GM12878 (cell line): ENCODE measurements around the gene PRRG3. TPM values are rescaled to one million over a fixed set of nuclear protein-coding genes. Genes with fewer than 3 reads are reported as not detected.

ENCODE experiments used
- ATAC-seq: fragments of 200-7000 bp; cut with Tn5 transposase; 3 replicates; pipeline ENCODE4 v1.9.1; 2020; ENCODE audit warnings: mild to moderate bottlenecking, moderate library complexity
- BruUV-seq: library from RNA; stranded (reverse); fragments of 400-500 nt; replicated peaks from 2 replicates; lab custom pipeline; 2021; lab: Mats Ljungman, UMichigan
- CTCF ChIA-PET: fragments of 300-600 bp; sonication (Branson Sonifier 250); formaldehyde crosslinking; extraction: SDS; loops from one replicate; lab custom pipeline; 2021; ENCODE audit warnings: inconsistent platforms; lab: Yijun Ruan, JAX
- POLR2A ChIA-PET: fragments of 350-600 bp; formaldehyde crosslinking; extraction: SDS; loops from one replicate; lab custom pipeline; 2021; ENCODE audit warnings: inconsistent platforms; lab: Charles Lee
- RAD21 ChIA-PET: fragments of 300-600 bp; sonication (Branson Sonifier 250); formaldehyde crosslinking; loops from one replicate; lab custom pipeline; 2023; ENCODE audit warnings: antibody characterized with exemption; ENCODE audit not compliant: unreplicated experiment; lab: Charles Lee
- SMC1A ChIA-PET: fragments of 300-600 bp; sonication (Branson Sonifier 250); formaldehyde crosslinking; loops from one replicate; lab custom pipeline; 2023; ENCODE audit not compliant: unreplicated experiment, uncharacterized antibody; lab: Charles Lee
- DNase-seq: peaks from one replicate; pipeline ENCODE4 v3.0.0-alpha.2; 2011; ENCODE audit warnings: low read depth, low spot score
- FAIRE-seq: peaks from 3 replicates; lab custom pipeline; 2011; peaks lifted over from hg19 to GRCh38; lab: Jason Lieb, UNC
- H2AFZ ChIP-seq: 2 replicates; pipeline ENCODE4 v1.6.0; 2011; ENCODE audit warnings: low read depth, low read length, control low read depth; ENCODE audit not compliant: control insufficient read depth
- H3K27ac ChIP-seq: 2 replicates; pipeline ENCODE4 v1.5.1; 2011; ENCODE audit warnings: control low read depth; ENCODE audit not compliant: control insufficient read depth, insufficient read depth
- H3K27me3 ChIP-seq, 2 experiments: replicated peaks in 1 of 2; 2 replicates each; pipeline versions ENCODE4 v1.6.0 to v1.6.1; 2011; ENCODE audit warnings: low read length in 1 of 2; ENCODE audit not compliant: control insufficient read depth in 2 of 2, insufficient read depth in 2 of 2
- H3K36me3 ChIP-seq, 2 experiments: 2 replicates each; pipeline ENCODE4 v1.5.1; 2011; ENCODE audit warnings: low read length in 1 of 2; ENCODE audit not compliant: control insufficient read depth in 2 of 2, insufficient read depth in 2 of 2
- H3K4me1 ChIP-seq: 2 replicates; pipeline ENCODE4 v1.6.1; 2011; ENCODE audit warnings: mild to moderate bottlenecking, low read length, moderate library complexity, mixed read lengths; ENCODE audit not compliant: control insufficient read depth, insufficient read depth
- H3K4me2 ChIP-seq: 2 replicates; pipeline ENCODE4 v1.6.0; 2011; ENCODE audit warnings: control low read depth; ENCODE audit not compliant: control insufficient read depth, insufficient read depth
- H3K4me3 ChIP-seq: fragments of 200-600 bp; sonication (generic); 2 replicates; pipeline ENCODE4 v1.5.1; 2016
- H3K79me2 ChIP-seq: 2 replicates; pipeline ENCODE4 v1.6.0; 2011; ENCODE audit warnings: low read length; ENCODE audit not compliant: control insufficient read depth, insufficient read depth
- H3K9ac ChIP-seq: 2 replicates; pipeline ENCODE4 v1.8.0; 2011; ENCODE audit warnings: low read length, control low read depth, mixed read lengths; ENCODE audit not compliant: control insufficient read depth, insufficient read depth
- H3K9me3 ChIP-seq: replicated peaks from 3 replicates; pipeline ENCODE4 v1.5.1; 2011; ENCODE audit warnings: mild to moderate bottlenecking, low read length; ENCODE audit not compliant: control insufficient read depth, insufficient read depth
- H4K20me1 ChIP-seq: 2 replicates; pipeline ENCODE4 v1.6.0; 2011; ENCODE audit not compliant: control insufficient read depth, insufficient read depth
- BACH1 ChIP-seq: fragments of 450-650 bp; IDR thresholded peaks from 2 replicates; pipeline ENCODE4 v1.6.1; 2017; ENCODE audit warnings: mild to moderate bottlenecking, borderline replicate concordance
- CTCF ChIP-seq, 3 experiments: IDR thresholded peaks in 2 of 3; conservative IDR thresholded peaks in 1 of 3; 2 replicates each; pipeline ENCODE4 v1.5.1; 2011; ENCODE audit warnings: low read depth in 3 of 3, low read length in 3 of 3, mild to moderate bottlenecking in 3 of 3, control low read depth in 2 of 3, moderate library complexity in 2 of 3, inconsistent platforms in 1 of 3, mixed read lengths in 1 of 3; ENCODE audit not compliant: control insufficient read depth in 2 of 3, insufficient read depth in 1 of 3; ENCODE audit errors: extremely low read depth in 1 of 3
- E2F8 ChIP-seq: fragments of 450-650 bp; IDR thresholded peaks from 2 replicates; pipeline ENCODE4 v1.6.1; 2018; ENCODE audit warnings: mild to moderate bottlenecking, low read depth, moderate library complexity; ENCODE audit not compliant: partially characterized antibody
- FOS ChIP-seq: IDR thresholded peaks from 3 replicates; pipeline ENCODE4 v1.6.1; 2011; ENCODE audit warnings: borderline replicate concordance; ENCODE audit not compliant: insufficient read length; ENCODE audit errors: extremely low read depth
- MAX ChIP-seq: IDR thresholded peaks from 2 replicates; pipeline ENCODE4 v1.6.1; 2012; ENCODE audit warnings: low read depth, low read length, improper control_type of control experiment
- MYB ChIP-seq: fragments of 150-350 bp; IDR thresholded peaks from 2 replicates; pipeline ENCODE4 v1.6.1; 2014; ENCODE audit warnings: mild to moderate bottlenecking, low read depth, low read length, borderline replicate concordance
- NFIC ChIP-seq: IDR thresholded peaks from 2 replicates; pipeline ENCODE4 v1.6.1; 2012; ENCODE audit warnings: low read depth, mild to moderate bottlenecking, inconsistent platforms, low read length, moderate library complexity
- PRDM15 ChIP-seq: fragments of 450-650 bp; formaldehyde crosslinking; IDR thresholded peaks from 2 replicates; pipeline ENCODE4 v1.4.0; 2020; ENCODE audit warnings: mild to moderate bottlenecking, moderate library complexity
- RB1 ChIP-seq: fragments of 450-650 bp; formaldehyde crosslinking; IDR thresholded peaks from 2 replicates; pipeline ENCODE4 v1.6.1; 2017; ENCODE audit warnings: mild to moderate bottlenecking, borderline replicate concordance
- RCOR1 ChIP-seq: conservative IDR thresholded peaks from 2 replicates; pipeline ENCODE4 v1.6.1; 2012; ENCODE audit warnings: low read depth, low read length, improper control_type of control experiment
- TCF3 ChIP-seq: IDR thresholded peaks from 2 replicates; pipeline ENCODE4 v1.6.1; 2012; ENCODE audit warnings: low read depth, mild to moderate bottlenecking, low read length, borderline replicate concordance; ENCODE audit not compliant: insufficient read depth
- WRNIP1 ChIP-seq: IDR thresholded peaks from 2 replicates; pipeline ENCODE4 v1.6.1; 2011; ENCODE audit warnings: low read depth, low read length, improper control_type of control experiment, borderline replicate concordance
- WGBS: methylation state at CpG from one replicate; pipeline ENCODE4 v1.1.6; 2016; ENCODE audit warnings: low lambda C conversion rate; ENCODE audit not compliant: insufficient replicate concordance, insufficient coverage; ENCODE audit errors: missing lambda C conversion rate; 5-methylcytosine and 5-hydroxymethylcytosine counted together
- in situ Hi-C: fragments of 300-500 bp; cut with MboI; formaldehyde crosslinking; loops from 9 replicates; pipeline ENCODE4 v1.14.3; 2018; ENCODE audit warnings: mixed read lengths
- intact Hi-C: fragments of 100-400 bp; cut with micrococcal nuclease; formaldehyde crosslinking; loops from one replicate; pipeline ENCODE4 v1.14.2; 2022; ENCODE audit not compliant: unreplicated experiment
- polyA plus RNA-seq, 11 experiments: library from polyadenylated mRNA; depleted of rRNA in 4 of 11; unstranded in 6 of 11; stranded (reverse) in 5 of 11; fragments of >200 nt; fragmentation: Nextera tagmentation in 4 of 11; fragmentation: Illumina TruSeq in 1 of 11; extraction: Ambion mirVana in 4 of 11; extraction: Trizol in 1 of 11; gene quantifications; 1 replicate in 1 of 11; 2 replicates in 10 of 11; pipeline versions ENCODE4 v1.2.1 to v1.2.3, GENCODE V29; 2011 to 2016; ENCODE audit warnings: inconsistent platforms in 2 of 11, missing spikeins in 2 of 11, low read depth in 1 of 11
- total RNA-seq, 4 experiments: library from RNA; depleted of rRNA in 3 of 4; stranded (reverse); fragments of >200 nt in 3 of 4; fragmentation: Illumina TruSeq in 1 of 4; extraction: Trizol in 1 of 4; gene quantifications; 2 replicates each; pipeline versions ENCODE4 v1.2.1 to v1.2.3, GENCODE V29; 2013 to 2021

The PRRG3 gene
- total and polyA plus RNA-seq, 10 of the 15 experiments (the other 5 are each of a cell fraction or from before 2014, with no cell fraction given): under 0.01 TPM; not detected in 9

- intact Hi-C loops: no loop called here
- Histone ChIP-seq H3K4me1 (no peaks in the 10 kb centered on the region), H3K27ac (no peak overlapping the region), H4K20me1 (no peaks in the 10 kb centered on the region), H3K36me3 (no peaks in the 10 kb centered on the region), H2AFZ (no peak overlapping the region), H3K27me3 (no peaks in the 10 kb centered on the region; a peak in 1 of 4 replicates), H3K9ac (no peak overlapping the region), H3K4me3 (no peak overlapping the region), H3K9me3 (no peaks in the 10 kb centered on the region), H3K4me2 (no peak overlapping the region), H3K79me2 (no peaks in the 10 kb centered on the region)
- ChIA-PET RAD21 (no interaction called here), CTCF (no interaction called here), POLR2A (no interaction called here), SMC1A (no interaction called here)
- in situ Hi-C loops: no loop called here
- 64% methylated on average over 5 of the region's 5 CpGs for WGBS
- no peak for DNase-seq
- TF ChIP-seq BACH1 (no peak), TCF3 (no peak), CTCF (IDR thresholded peaks at IDR 0.05 in 2 of 3, conservative IDR thresholded peaks at IDR 0.05 in 1 of 3; ENCODE audit: control insufficient read depth in 2 of 3, extremely low read depth in 1 of 3, insufficient read depth in 1 of 3, low read depth in 3 of 3, low read length in 3 of 3) (no peak), MAX (no peak), RB1 (no peak), RCOR1 (no peak), WRNIP1 (no peak), MYB (no peak), E2F8 (no peak), PRDM15 (CRISPR knock-in tag) (no peak), FOS (no peak), NFIC (no peak)
- no peak for ATAC-seq
- no peak for FAIRE-seq
- no TSS peak for BruUV-seq
These were observed 47.1 kb downstream of the PRRG3 start for GRCh38 chrX:151742311-151742710.
